ENCODE measurements around the gene NIPBL.

NIPBL gene

GRCh38 chr5:36939969-36940858 lies 63.6 kb downstream of the NIPBL start:
- TF ChIP-seq, protein P1, sequence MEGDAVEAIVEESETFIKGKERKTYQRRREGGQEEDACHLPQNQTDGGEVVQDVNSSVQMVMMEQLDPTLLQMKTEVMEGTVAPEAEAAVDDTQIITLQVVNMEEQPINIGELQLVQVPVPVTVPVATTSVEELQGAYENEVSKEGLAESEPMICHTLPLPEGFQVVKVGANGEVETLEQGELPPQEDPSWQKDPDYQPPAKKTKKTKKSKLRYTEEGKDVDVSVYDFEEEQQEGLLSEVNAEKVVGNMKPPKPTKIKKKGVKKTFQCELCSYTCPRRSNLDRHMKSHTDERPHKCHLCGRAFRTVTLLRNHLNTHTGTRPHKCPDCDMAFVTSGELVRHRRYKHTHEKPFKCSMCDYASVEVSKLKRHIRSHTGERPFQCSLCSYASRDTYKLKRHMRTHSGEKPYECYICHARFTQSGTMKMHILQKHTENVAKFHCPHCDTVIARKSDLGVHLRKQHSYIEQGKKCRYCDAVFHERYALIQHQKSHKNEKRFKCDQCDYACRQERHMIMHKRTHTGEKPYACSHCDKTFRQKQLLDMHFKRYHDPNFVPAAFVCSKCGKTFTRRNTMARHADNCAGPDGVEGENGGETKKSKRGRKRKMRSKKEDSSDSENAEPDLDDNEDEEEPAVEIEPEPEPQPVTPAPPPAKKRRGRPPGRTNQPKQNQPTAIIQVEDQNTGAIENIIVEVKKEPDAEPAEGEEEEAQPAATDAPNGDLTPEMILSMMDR (conservative IDR thresholded peaks at IDR 0.05; ENCODE audit: low read depth, low read length) = no peak
- no peak for DNase-seq (ENCODE audit: low read depth)
- H3K4me3 ChIP-seq (ENCODE audit: low read length) = no peak overlapping the region

DNA sequence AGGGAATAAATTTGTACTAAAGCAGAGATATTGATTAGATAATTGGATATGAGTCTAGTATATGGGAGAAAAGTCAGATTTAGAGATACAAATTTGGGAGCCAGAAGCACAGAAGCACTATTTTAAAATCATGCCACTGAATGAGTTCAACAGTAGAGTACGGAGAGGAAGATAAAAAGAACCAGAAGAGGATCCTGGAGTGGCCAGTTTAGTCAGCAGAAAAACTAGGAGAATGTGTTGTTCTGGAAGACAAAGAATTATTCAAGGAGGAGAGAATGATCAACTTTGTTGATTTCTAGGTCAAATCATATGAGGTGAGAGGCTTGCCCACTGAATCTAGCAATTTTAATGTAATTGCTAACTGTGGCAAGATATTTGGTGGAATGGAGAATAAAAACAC lies 67.0 kb downstream of the NIPBL start:
- TF ChIP-seq, protein P1 (conservative IDR thresholded peaks at IDR 0.05; ENCODE audit: low read depth, low read length) = no peak
- DNase-seq (ENCODE audit: low read depth) = no peak

GRCh38 chr5:36944024-36944423 lies 67.5 kb downstream of the NIPBL start:
- DNase-seq (ENCODE audit: low read depth) = no peak
- TF ChIP-seq, protein P1 (conservative IDR thresholded peaks at IDR 0.05; ENCODE audit: low read depth, low read length) = no peak
- no peak overlapping the region for H3K4me3 ChIP-seq (ENCODE audit: low read length)

More for the DNA sequence above, 67.0 kb downstream of the NIPBL start:
- no peak overlapping the region for H3K4me3 ChIP-seq (ENCODE audit: low read length)

- TF ChIP-seq, protein P1 (conservative IDR thresholded peaks at IDR 0.05; ENCODE audit: low read depth, low read length) = peak; percentile 40
- no peak overlapping the region for H3K4me3 ChIP-seq (ENCODE audit: low read length)
- no peak for DNase-seq (ENCODE audit: low read depth)
These were observed 68.1 kb downstream of the NIPBL start for GRCh38 chr5:36944607-36945225.

GRCh38 chr5:36945687-36946086 lies 69.1 kb downstream of the NIPBL start:
- no peak overlapping the region for H3K4me3 ChIP-seq (ENCODE audit: low read length)
- no peak for DNase-seq (ENCODE audit: low read depth)
- TF ChIP-seq, protein P1 (conservative IDR thresholded peaks at IDR 0.05; ENCODE audit: low read depth, low read length) = no peak

DNA sequence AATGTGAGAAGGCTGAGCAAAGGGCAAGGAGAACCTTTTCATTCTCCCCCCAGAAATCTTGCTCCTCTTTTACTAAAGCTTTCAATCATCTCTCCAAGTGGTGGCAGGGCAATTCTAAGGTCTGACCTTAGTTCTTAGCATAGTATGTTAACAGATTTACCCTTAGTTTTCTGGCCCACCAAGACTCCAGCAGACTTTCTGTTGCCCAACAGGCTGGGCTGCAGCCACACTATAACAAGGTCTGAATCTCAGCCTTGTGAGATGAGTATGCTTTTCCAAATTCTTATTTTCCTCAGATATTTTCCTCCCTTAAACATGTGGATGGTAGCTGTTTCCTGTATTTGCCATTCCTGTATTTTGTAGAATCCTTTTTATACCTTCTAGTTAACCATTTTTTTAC lies 69.5 kb downstream of the NIPBL start:
- H3K4me3 ChIP-seq (ENCODE audit: low read length) = no peak overlapping the region
- no peak for DNase-seq (ENCODE audit: low read depth)
- TF ChIP-seq, protein P1 (conservative IDR thresholded peaks at IDR 0.05; ENCODE audit: low read depth, low read length) = no peak
